H1 (cell line): ENCODE data around the gene KIAA0513.

Experiments used
- ATF3 ChIP-seq: IDR thresholded peaks from 2 replicates; pipeline ENCODE4 v1.6.1; 2011; ENCODE audit warnings: low read depth, mild to moderate bottlenecking, low read length; ENCODE audit not compliant: insufficient read depth
- CEBPB ChIP-seq: IDR thresholded peaks from 2 replicates; pipeline ENCODE4 v1.6.1; 2012; ENCODE audit warnings: low read depth, low read length
- CHD2 ChIP-seq: IDR thresholded peaks from 2 replicates; pipeline ENCODE4 v1.6.1; 2012; ENCODE audit warnings: low read length, improper control_type of control experiment
- CTCF ChIP-seq, 3 experiments: IDR thresholded peaks; 1 replicate in 2 of 3; 2 replicates in 1 of 3; pipeline versions ENCODE4 v1.5.1 to v1.6.1; 2011; ENCODE audit warnings: low read length in 3 of 3, mild to moderate bottlenecking in 3 of 3, inconsistent platforms in 2 of 3, low read depth in 1 of 3, moderate library complexity in 1 of 3; ENCODE audit not compliant: insufficient read depth in 1 of 3; ENCODE audit errors: control extremely low read depth in 1 of 3
- EGR1 ChIP-seq: IDR thresholded peaks from 2 replicates; pipeline ENCODE4 v1.6.1; 2011; ENCODE audit warnings: low read depth, low read length, borderline replicate concordance
- EP300 ChIP-seq, 2 experiments: IDR thresholded peaks; 1 replicate in 1 of 2; 2 replicates in 1 of 2; pipeline ENCODE4 v1.6.1; 2011 to 2012; ENCODE audit warnings: low read depth in 2 of 2, low read length in 2 of 2, mild to moderate bottlenecking in 2 of 2, borderline replicate concordance in 1 of 2, inconsistent platforms in 1 of 2, moderate library complexity in 1 of 2
- EZH2 ChIP-seq: fragments of 200-600 bp; sonication (generic); IDR thresholded peaks from 2 replicates; pipeline ENCODE4 v1.7.1; 2012; ENCODE audit warnings: low read depth, mild to moderate bottlenecking, moderate library complexity, low read length, inconsistent platforms; ENCODE audit not compliant: severe bottlenecking
- JUND ChIP-seq: IDR thresholded peaks from 2 replicates; pipeline ENCODE4 v1.6.1; 2011; ENCODE audit warnings: mild to moderate bottlenecking, improper control_type of control experiment, low read length
- MAX ChIP-seq: IDR thresholded peaks from 2 replicates; pipeline ENCODE4 v1.6.1; 2012; ENCODE audit warnings: inconsistent platforms
- PHF8 ChIP-seq: fragments of 200-600 bp; sonication (generic); conservative IDR thresholded peaks from 2 replicates; pipeline ENCODE4 v1.7.1; 2012; ENCODE audit warnings: low read depth, mild to moderate bottlenecking, inconsistent platforms, low read length, moderate library complexity
- POLR2A ChIP-seq, 2 experiments: IDR thresholded peaks; 1 replicate in 1 of 2; 2 replicates in 1 of 2; pipeline ENCODE4 v1.6.1; 2011; ENCODE audit warnings: low read depth in 2 of 2, low read length in 2 of 2, mild to moderate bottlenecking in 2 of 2; ENCODE audit errors: control extremely low read depth in 1 of 2
- POLR2AphosphoS5 ChIP-seq: IDR thresholded peaks from 2 replicates; pipeline ENCODE4 v1.6.1; 2011; ENCODE audit warnings: low read depth, low read length
- SIN3A ChIP-seq, 2 experiments: IDR thresholded peaks in 1 of 2; conservative IDR thresholded peaks in 1 of 2; 2 replicates each; pipeline ENCODE4 v1.6.1; 2011 to 2012; ENCODE audit warnings: low read length in 2 of 2, improper control_type of control experiment in 1 of 2, low read depth in 1 of 2, mild to moderate bottlenecking in 1 of 2

GRCh38 chr16:85041219-85042166 lies 13.9 kb downstream of the KIAA0513 start:
- TF ChIP-seq CEBPB, result no peak
- no peak for TF ChIP-seq EZH2
- TF ChIP-seq POLR2A (IDR thresholded peaks at IDR 0.05; ENCODE audit: control extremely low read depth in 1 of 2, low read depth in 2 of 2, low read length in 2 of 2), result no peak
- no peak for TF ChIP-seq POLR2AphosphoS5
- no peak for TF ChIP-seq CTCF (IDR thresholded peaks at IDR 0.05; ENCODE audit: control extremely low read depth in 1 of 3, insufficient read depth in 1 of 3, low read depth in 1 of 3, low read length in 3 of 3)
- TF ChIP-seq SIN3A (conservative IDR thresholded peaks at IDR 0.05 in 1 of 2, IDR thresholded peaks at IDR 0.05 in 1 of 2; ENCODE audit: low read depth in 1 of 2, low read length in 2 of 2), result no peak
- no peak for TF ChIP-seq JUND
- TF ChIP-seq CHD2, result no peak
- TF ChIP-seq PHF8, result no peak
- no peak for TF ChIP-seq EP300 (IDR thresholded peaks at IDR 0.05; ENCODE audit: borderline replicate concordance in 1 of 2, low read depth in 2 of 2, low read length in 2 of 2)
- TF ChIP-seq MAX, result no peak
- no peak for TF ChIP-seq ATF3
- TF ChIP-seq EGR1, result no peak
